ENCODE results near the gene PRR13. TPM values are rescaled to one million over a fixed set of nuclear protein-coding genes. Genes with fewer than 3 reads are reported as not detected.

Gene PRR13
- total and polyA plus RNA-seq, 2 of the 13 experiments (the other 11 are each of a cell fraction or from before 2014, with no cell fraction given): 65.0 to 102 TPM

- no peak for TF ChIP-seq AFF4 (CRISPR knock-in tag; IDR thresholded peaks at IDR 0.05)
- TF ChIP-seq MLLT10 (CRISPR knock-in tag; IDR thresholded peaks at IDR 0.05): no peak
- TF ChIP-seq CERS6 (CRISPR knock-in tag; IDR thresholded peaks at IDR 0.05): no peak
- no peak for TF ChIP-seq EEA1 (CRISPR knock-in tag; IDR thresholded peaks at IDR 0.05; ENCODE audit: borderline replicate concordance)
- no peak for TF ChIP-seq NAIF1 (CRISPR knock-in tag; IDR thresholded peaks at IDR 0.05; ENCODE audit: borderline replicate concordance)
- peak; percentile 33; the same call in 1 of the 2 replicates for TF ChIP-seq SIN3A (IDR thresholded peaks at IDR 0.05; ENCODE audit: borderline replicate concordance, low read depth, low read length)
- TF ChIP-seq PATZ1 (CRISPR knock-in tag; IDR thresholded peaks at IDR 0.05): peak; percentile 94
- TF ChIP-seq CEBPZ (IDR thresholded peaks at IDR 0.05; ENCODE audit: low read length): no peak
- TF ChIP-seq GPN1 (CRISPR knock-in tag; IDR thresholded peaks at IDR 0.05; ENCODE audit: borderline replicate concordance): no peak
- TF ChIP-seq ZNF512 (CRISPR knock-in tag; IDR thresholded peaks at IDR 0.05): no peak
- TF ChIP-seq NCOA1 (CRISPR knock-in tag; IDR thresholded peaks at IDR 0.05): no peak
- peak; percentile 47; the same call in 1 of the 2 replicates for TF ChIP-seq ATF3 (CRISPR knock-in tag; IDR thresholded peaks at IDR 0.05)
- no peak for TF ChIP-seq TP53 (CRISPR knock-in tag; conservative IDR thresholded peaks at IDR 0.05)
- 0 out of 2 replicates have a peak, but pooled peaks have one; percentile 2 for TF ChIP-seq CREB1 (IDR thresholded peaks at IDR 0.05)
- no peak for TF ChIP-seq CREB1 (CRISPR knock-in tag; IDR thresholded peaks at IDR 0.05)
- TF ChIP-seq EHMT2 (IDR thresholded peaks at IDR 0.05; ENCODE audit: borderline replicate concordance, low read depth, low read length): no peak
Observed at GRCh38 chr12:53452159-53453077, 10.9 kb downstream of the PRR13 start (continued).

All from HepG2 (cell line).